ENCODE data around the gene SLC9C1.

GRCh38 chr3:112126511-112126911 lies 167.5 kb downstream of the SLC9C1 start:
- TF ChIP-seq POLR2A (IDR thresholded peaks at IDR 0.05) (no peak), POLR2AphosphoS5 (IDR thresholded peaks at IDR 0.05) (no peak), CTCF (IDR thresholded peaks at IDR 0.05) (no peak)
